Measurements from ENCODE around the gene ESPNL.

Gene ESPNL

GRCh38 chr2:238128534-238129001 lies 28.4 kb downstream of the ESPNL start:
- Histone ChIP-seq H3K36me3 (no peaks in the 10 kb centered on the region), H3K27ac (no peak overlapping the region), H3K9me3 (ENCODE audit: severe bottlenecking) (peaks cover 2% of the 10 kb centered on the region), H3K4me3 (ENCODE audit: low read depth, low read length) (no peak overlapping the region), H3K27me3 (ENCODE audit: insufficient read depth, low read depth, severe bottlenecking) (no peaks in the 10 kb centered on the region)
- TF ChIP-seq CTCF (IDR thresholded peaks at IDR 0.05; ENCODE audit: low read depth, low read length): no peak
- no peak for DNase-seq

GRCh38 chr2:238129166-238130010 lies 29.2 kb downstream of the ESPNL start:
- no peak for TF ChIP-seq CTCF (IDR thresholded peaks at IDR 0.05; ENCODE audit: low read depth, low read length)
- peaks cover 2% of the 10 kb centered on the region for H3K9me3 ChIP-seq (ENCODE audit: severe bottlenecking)

DNA sequence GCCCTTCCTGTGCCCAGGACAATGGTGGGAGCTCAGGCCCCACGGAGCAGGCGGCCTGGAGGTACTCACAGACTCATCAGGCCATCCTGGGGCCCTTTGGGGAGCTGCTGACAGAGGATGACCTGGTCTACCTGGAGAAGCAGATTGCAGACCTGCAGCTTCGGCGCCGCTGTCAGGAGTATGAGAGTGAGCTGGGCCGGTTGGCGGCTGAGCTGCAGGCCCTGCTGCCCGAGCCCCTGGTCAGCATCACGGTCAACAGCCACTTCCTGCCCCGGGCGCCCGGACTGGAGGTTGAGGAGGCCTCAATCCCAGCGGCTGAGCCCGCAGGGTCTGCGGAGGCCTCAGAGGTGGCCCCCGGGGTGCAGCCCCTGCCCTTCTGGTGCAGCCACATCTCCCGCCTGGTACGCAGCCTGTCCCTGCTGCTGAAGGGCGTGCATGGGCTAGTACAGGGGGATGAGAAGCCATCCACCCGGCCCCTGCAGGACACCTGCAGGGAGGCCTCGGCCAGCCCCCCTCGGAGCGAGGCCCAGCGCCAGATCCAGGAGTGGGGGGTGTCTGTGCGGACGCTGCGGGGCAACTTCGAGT lies 30.1 kb downstream of the ESPNL start:
- DNase-seq: no peak
- H3K36me3 ChIP-seq: no peaks in the 10 kb centered on the region
- no peak for TF ChIP-seq CTCF (IDR thresholded peaks at IDR 0.05; ENCODE audit: low read depth, low read length)
- peaks cover 2% of the 10 kb centered on the region for H3K9me3 ChIP-seq (ENCODE audit: severe bottlenecking)
- H3K27me3 ChIP-seq (ENCODE audit: insufficient read depth, low read depth, severe bottlenecking): no peaks in the 10 kb centered on the region
- no peak overlapping the region for H3K4me3 ChIP-seq (ENCODE audit: low read depth, low read length)
- H3K27ac ChIP-seq: no peak overlapping the region

More at GRCh38 chr2:238129166-238130010, 29.2 kb downstream of the ESPNL start:
- DNase-seq: no peak
- H3K27me3 ChIP-seq (ENCODE audit: insufficient read depth, low read depth, severe bottlenecking): no peaks in the 10 kb centered on the region
- no peaks in the 10 kb centered on the region for H3K36me3 ChIP-seq
- H3K4me3 ChIP-seq (ENCODE audit: low read depth, low read length): no peak overlapping the region
- no peak overlapping the region for H3K27ac ChIP-seq

- no peak for TF ChIP-seq CTCF (IDR thresholded peaks at IDR 0.05; ENCODE audit: low read depth, low read length)
- H3K27ac ChIP-seq: no peak overlapping the region
- no peaks in the 10 kb centered on the region for H3K36me3 ChIP-seq
- DNase-seq: no peak
- H3K9me3 ChIP-seq (ENCODE audit: severe bottlenecking): peaks cover 2% of the 10 kb centered on the region
- no peaks in the 10 kb centered on the region for H3K27me3 ChIP-seq (ENCODE audit: insufficient read depth, low read depth, severe bottlenecking)
- H3K4me3 ChIP-seq (ENCODE audit: low read depth, low read length): no peak overlapping the region
Measured at GRCh38 chr2:238130696-238131628, 30.8 kb downstream of the ESPNL start.

- TF ChIP-seq CTCF (IDR thresholded peaks at IDR 0.05; ENCODE audit: low read depth, low read length): no peak
- Histone ChIP-seq H3K9me3 (ENCODE audit: severe bottlenecking) (no peaks in the 10 kb centered on the region), H3K36me3 (no peaks in the 10 kb centered on the region)
Measured at GRCh38 chr2:238131761-238132462, 31.8 kb downstream of the ESPNL start.

More at GRCh38 chr2:238131761-238132462, 31.8 kb downstream of the ESPNL start:
- no peak for DNase-seq
- Histone ChIP-seq H3K27ac (no peak overlapping the region), H3K27me3 (ENCODE audit: insufficient read depth, low read depth, severe bottlenecking) (no peaks in the 10 kb centered on the region), H3K4me3 (ENCODE audit: low read depth, low read length) (no peak overlapping the region)

Data from WERI-Rb-1 (cell line).